GM12878 (cell line): ENCODE results near the gene PSMB8. TPM values are rescaled to one million over a fixed set of nuclear protein-coding genes. Genes with fewer than 3 reads are reported as not detected.

Experiments
- ATAC-seq: fragments of 200-7000 bp; cut with Tn5 transposase; 3 replicates; pipeline ENCODE4 v1.9.1; 2020; ENCODE audit warnings: mild to moderate bottlenecking, moderate library complexity
- BruUV-seq: library from RNA; stranded (reverse); fragments of 400-500 nt; replicated peaks from 2 replicates; lab custom pipeline; 2021; lab: Mats Ljungman, UMichigan
- CTCF ChIA-PET: fragments of 300-600 bp; sonication (Branson Sonifier 250); formaldehyde crosslinking; extraction: SDS; loops from one replicate; lab custom pipeline; 2021; ENCODE audit warnings: inconsistent platforms; lab: Yijun Ruan, JAX
- POLR2A ChIA-PET: fragments of 350-600 bp; formaldehyde crosslinking; extraction: SDS; loops from one replicate; lab custom pipeline; 2021; ENCODE audit warnings: inconsistent platforms; lab: Charles Lee
- RAD21 ChIA-PET: fragments of 300-600 bp; sonication (Branson Sonifier 250); formaldehyde crosslinking; loops from one replicate; lab custom pipeline; 2023; ENCODE audit warnings: antibody characterized with exemption; ENCODE audit not compliant: unreplicated experiment; lab: Charles Lee
- SMC1A ChIA-PET: fragments of 300-600 bp; sonication (Branson Sonifier 250); formaldehyde crosslinking; loops from one replicate; lab custom pipeline; 2023; ENCODE audit not compliant: unreplicated experiment, uncharacterized antibody; lab: Charles Lee
- DNase-seq: peaks from one replicate; pipeline ENCODE4 v3.0.0-alpha.2; 2011; ENCODE audit warnings: low read depth, low spot score
- FAIRE-seq: peaks from 3 replicates; lab custom pipeline; 2011; peaks lifted over from hg19 to GRCh38; lab: Jason Lieb, UNC
- H2AFZ ChIP-seq: 2 replicates; pipeline ENCODE4 v1.6.0; 2011; ENCODE audit warnings: low read depth, low read length, control low read depth; ENCODE audit not compliant: control insufficient read depth
- H3K27ac ChIP-seq: 2 replicates; pipeline ENCODE4 v1.5.1; 2011; ENCODE audit warnings: control low read depth; ENCODE audit not compliant: control insufficient read depth, insufficient read depth
- H3K27me3 ChIP-seq, 2 experiments: replicated peaks in 1 of 2; 2 replicates each; pipeline versions ENCODE4 v1.6.0 to v1.6.1; 2011; ENCODE audit warnings: low read length in 1 of 2; ENCODE audit not compliant: control insufficient read depth in 2 of 2, insufficient read depth in 2 of 2
- H3K36me3 ChIP-seq, 2 experiments: 2 replicates each; pipeline ENCODE4 v1.5.1; 2011; ENCODE audit warnings: low read length in 1 of 2; ENCODE audit not compliant: control insufficient read depth in 2 of 2, insufficient read depth in 2 of 2
- H3K4me1 ChIP-seq: 2 replicates; pipeline ENCODE4 v1.6.1; 2011; ENCODE audit warnings: mild to moderate bottlenecking, low read length, moderate library complexity, mixed read lengths; ENCODE audit not compliant: control insufficient read depth, insufficient read depth
- H3K4me2 ChIP-seq: 2 replicates; pipeline ENCODE4 v1.6.0; 2011; ENCODE audit warnings: control low read depth; ENCODE audit not compliant: control insufficient read depth, insufficient read depth
- H3K4me3 ChIP-seq: fragments of 200-600 bp; sonication (generic); 2 replicates; pipeline ENCODE4 v1.5.1; 2016
- H3K79me2 ChIP-seq: 2 replicates; pipeline ENCODE4 v1.6.0; 2011; ENCODE audit warnings: low read length; ENCODE audit not compliant: control insufficient read depth, insufficient read depth
- H3K9ac ChIP-seq: 2 replicates; pipeline ENCODE4 v1.8.0; 2011; ENCODE audit warnings: low read length, control low read depth, mixed read lengths; ENCODE audit not compliant: control insufficient read depth, insufficient read depth
- H3K9me3 ChIP-seq: replicated peaks from 3 replicates; pipeline ENCODE4 v1.5.1; 2011; ENCODE audit warnings: mild to moderate bottlenecking, low read length; ENCODE audit not compliant: control insufficient read depth, insufficient read depth
- H4K20me1 ChIP-seq: 2 replicates; pipeline ENCODE4 v1.6.0; 2011; ENCODE audit not compliant: control insufficient read depth, insufficient read depth
- ASH2L ChIP-seq: fragments of 300-600, 200-600 bp; sonication (generic); IDR thresholded peaks from 2 replicates; pipeline ENCODE4 v1.6.1; 2017; ENCODE audit warnings: low read depth, mild to moderate bottlenecking, borderline replicate concordance
- CREM ChIP-seq: IDR thresholded peaks from 2 replicates; pipeline ENCODE4 v1.6.1; 2014; ENCODE audit warnings: antibody characterized with exemption, low read depth
- EZH2 ChIP-seq: IDR thresholded peaks from 2 replicates; pipeline ENCODE4 v1.6.1; 2012; ENCODE audit warnings: low read depth, mild to moderate bottlenecking, control low read depth, inconsistent platforms, low read length, borderline replicate concordance; ENCODE audit not compliant: control insufficient read depth
- NBN ChIP-seq: fragments of 450-650 bp; IDR thresholded peaks from 2 replicates; pipeline ENCODE4 v1.6.1; 2016
- NFXL1 ChIP-seq: fragments of 450-650 bp; IDR thresholded peaks from 2 replicates; pipeline ENCODE4 v1.6.1; 2017; ENCODE audit warnings: antibody characterized with exemption, mild to moderate bottlenecking, borderline replicate concordance
- NFYA ChIP-seq: IDR thresholded peaks from 2 replicates; pipeline ENCODE4 v1.6.1; 2011; ENCODE audit warnings: low read depth, mild to moderate bottlenecking, low read length, improper control_type of control experiment, borderline replicate concordance
- POU2F2 ChIP-seq: IDR thresholded peaks from 3 replicates; pipeline ENCODE4 v1.6.1; 2011; ENCODE audit warnings: low read depth, mild to moderate bottlenecking, low read length, borderline replicate concordance
- RELA ChIP-seq: fragments of 450-650 bp; IDR thresholded peaks from 2 replicates; pipeline ENCODE4 v1.8.0; 2014; ENCODE audit warnings: borderline replicate concordance; ENCODE audit not compliant: partially characterized antibody
- SPI1 ChIP-seq: IDR thresholded peaks from 2 replicates; pipeline ENCODE4 v1.6.1; 2011; ENCODE audit warnings: low read depth, mild to moderate bottlenecking, low read length, moderate library complexity, borderline replicate concordance; ENCODE audit not compliant: insufficient read depth
- WGBS: methylation state at CpG from one replicate; pipeline ENCODE4 v1.1.6; 2016; ENCODE audit warnings: low lambda C conversion rate; ENCODE audit not compliant: insufficient replicate concordance, insufficient coverage; ENCODE audit errors: missing lambda C conversion rate; 5-methylcytosine and 5-hydroxymethylcytosine counted together
- in situ Hi-C: fragments of 300-500 bp; cut with MboI; formaldehyde crosslinking; loops from 9 replicates; pipeline ENCODE4 v1.14.3; 2018; ENCODE audit warnings: mixed read lengths
- intact Hi-C: fragments of 100-400 bp; cut with micrococcal nuclease; formaldehyde crosslinking; loops from one replicate; pipeline ENCODE4 v1.14.2; 2022; ENCODE audit not compliant: unreplicated experiment
- polyA plus RNA-seq, 11 experiments: library from polyadenylated mRNA; depleted of rRNA in 4 of 11; unstranded in 6 of 11; stranded (reverse) in 5 of 11; fragments of >200 nt; fragmentation: Nextera tagmentation in 4 of 11; fragmentation: Illumina TruSeq in 1 of 11; extraction: Ambion mirVana in 4 of 11; extraction: Trizol in 1 of 11; gene quantifications; 1 replicate in 1 of 11; 2 replicates in 10 of 11; pipeline versions ENCODE4 v1.2.1 to v1.2.3, GENCODE V29; 2011 to 2016; ENCODE audit warnings: inconsistent platforms in 2 of 11, missing spikeins in 2 of 11, low read depth in 1 of 11
- total RNA-seq, 4 experiments: library from RNA; depleted of rRNA in 3 of 4; stranded (reverse); fragments of >200 nt in 3 of 4; fragmentation: Illumina TruSeq in 1 of 4; extraction: Trizol in 1 of 4; gene quantifications; 2 replicates each; pipeline versions ENCODE4 v1.2.1 to v1.2.3, GENCODE V29; 2013 to 2021
- TF ChIP-seq, protein P1 (sequence below): fragments of 450-650 bp; IDR thresholded peaks from 2 replicates; pipeline ENCODE4 v1.6.1; 2014; ENCODE audit warnings: mild to moderate bottlenecking

PSMB8 gene
- total and polyA plus RNA-seq, 10 of the 15 experiments (the other 5 are each of a cell fraction or from before 2014, with no cell fraction given) = 304 to 557 (median 379) TPM

- intact Hi-C loops = no loop called here
- CTCF ChIA-PET = interaction anchor here (0.7 to 3.4 kb wide), 5 partner anchors 8 to 77 kb away, joined by 3 to 23 read pairs (median 7); partner anchors contain the start of genes PSMB9, TAP1 and TAP2
These were observed 18.9 kb upstream of the PSMB8 start for GRCh38 chr6:32862725-32863124.

More at GRCh38 chr6:32862725-32863124, 18.9 kb upstream of the PSMB8 start:
- peaks cover 32% of the 10 kb centered on the region for H3K4me1 ChIP-seq
- no peaks in the 10 kb centered on the region for H3K27me3 ChIP-seq
- no peaks in the 10 kb centered on the region for H3K9me3 ChIP-seq
- BruUV-seq = no TSS peak
- H2AFZ ChIP-seq = no peak overlapping the region
- in situ Hi-C loops = no loop called here
- peaks cover under 1% of the 10 kb centered on the region for H3K79me2 ChIP-seq
- 97% methylated on average over 3 of the region's 3 CpGs for WGBS
- no peak overlapping the region for H3K4me3 ChIP-seq
- H3K4me2 ChIP-seq = no peak overlapping the region
- no peak for FAIRE-seq
- no peak for TF ChIP-seq NFXL1
- TF ChIP-seq, protein P1, sequence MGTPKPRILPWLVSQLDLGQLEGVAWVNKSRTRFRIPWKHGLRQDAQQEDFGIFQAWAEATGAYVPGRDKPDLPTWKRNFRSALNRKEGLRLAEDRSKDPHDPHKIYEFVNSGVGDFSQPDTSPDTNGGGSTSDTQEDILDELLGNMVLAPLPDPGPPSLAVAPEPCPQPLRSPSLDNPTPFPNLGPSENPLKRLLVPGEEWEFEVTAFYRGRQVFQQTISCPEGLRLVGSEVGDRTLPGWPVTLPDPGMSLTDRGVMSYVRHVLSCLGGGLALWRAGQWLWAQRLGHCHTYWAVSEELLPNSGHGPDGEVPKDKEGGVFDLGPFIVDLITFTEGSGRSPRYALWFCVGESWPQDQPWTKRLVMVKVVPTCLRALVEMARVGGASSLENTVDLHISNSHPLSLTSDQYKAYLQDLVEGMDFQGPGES = no peak
- no peak for TF ChIP-seq NFYA
- no peak for TF ChIP-seq ASH2L
- TF ChIP-seq EZH2 = no peak
- no peak for TF ChIP-seq POU2F2
- TF ChIP-seq NBN = no peak
- no peak for TF ChIP-seq RELA
- no peak for TF ChIP-seq CREM
- no peak for TF ChIP-seq SPI1
- no peak overlapping the region for H3K27ac ChIP-seq
- ChIA-PET SMC1A (interaction anchor here (1.0 to 2.6 kb wide), 4 partner anchors 20 to 430 kb away, joined by 3 to 20 read pairs (median 6); partner anchors contain the start of gene TAP2), RAD21 (interaction anchor here (2.3 kb wide), 1 partner anchor 24 kb away, joined by 11 read pairs; the partner anchor contains the start of gene TAP2), POLR2A (interaction anchor here (1.0 to 2.0 kb wide), 3 partner anchors 9 to 24 kb away, joined by 4 to 7 read pairs (median 6); partner anchors contain the start of genes PSMB9, TAP1 and TAP2)
- H4K20me1 ChIP-seq = no peaks in the 10 kb centered on the region
- ATAC-seq = no peak
- peaks cover 1 to 6% of the 10 kb centered on the region in 2 experiments; a peak in 3 of 4 replicates for H3K36me3 ChIP-seq
- H3K9ac ChIP-seq = no peak overlapping the region
- DNase-seq = no peak
